PC-9 (cell line): ENCODE measurements around the gene TBX22. TPM values are rescaled to one million over a fixed set of nuclear protein-coding genes. Genes with fewer than 3 reads are reported as not detected.
"Not testable (repeated sequence)": the region's sequence is repeated elsewhere in the genome, so short reads cannot be mapped to it uniquely, and the experiment has no call there.

Source experiments
- BruUV-seq: library from RNA; stranded (reverse); fragments of 400-500 nt; replicated peaks from 2 replicates; lab custom pipeline; 2021; lab: Mats Ljungman, UMichigan
- CTCF ChIA-PET: fragments of 300-600 bp; sonication (Branson Sonifier 250); formaldehyde crosslinking; loops from one replicate; lab custom pipeline; 2022; ENCODE audit warnings: antibody characterized with exemption; lab: Charles Lee
- POLR2A ChIA-PET: fragments of 300-600 bp; sonication (Branson Sonifier 250); formaldehyde crosslinking; loops from one replicate; lab custom pipeline; 2022; ENCODE audit warnings: antibody characterized with exemption; ENCODE audit not compliant: unreplicated experiment; lab: Charles Lee
- DNase-seq, 2 experiments: peaks; one replicate each; pipeline versions ENCODE4 v3.0.0 to v3.0.0-alpha.2; 2015 to 2022; ENCODE audit warnings: mixed read lengths in 1 of 2
- H2AFZ ChIP-seq: fragments of 200-600 bp; sonication (generic); 2 replicates; pipeline ENCODE4 v1.8.1; 2017; ENCODE audit warnings: antibody characterized with exemption
- H3F3A ChIP-seq: fragments of 200-600 bp; sonication (generic); 2 replicates; pipeline ENCODE4 v1.8.1; 2017; ENCODE audit warnings: antibody characterized with exemption, mild to moderate bottlenecking, low read depth; ENCODE audit not compliant: insufficient read depth
- H3K27ac ChIP-seq: fragments of 200-600 bp; sonication (generic); 2 replicates; pipeline ENCODE4 v1.6.1; 2016; ENCODE audit warnings: mixed run types
- H3K27me3 ChIP-seq: fragments of 200-600 bp; sonication (generic); 2 replicates; pipeline ENCODE4 v1.6.1; 2016; ENCODE audit warnings: low read depth, mixed run types; ENCODE audit not compliant: insufficient read depth
- H3K36me3 ChIP-seq: fragments of 200-600 bp; sonication (generic); 2 replicates; pipeline ENCODE4 v1.6.1; 2016; ENCODE audit warnings: low read depth, mixed run types
- H3K4me1 ChIP-seq: fragments of 200-600 bp; sonication (generic); replicated peaks from 2 replicates; pipeline ENCODE4 v1.6.1; 2016; ENCODE audit warnings: mixed run types; ENCODE audit not compliant: insufficient read depth
- H3K4me2 ChIP-seq: fragments of 200-600 bp; sonication (generic); 2 replicates; pipeline ENCODE4 v1.6.1; 2017; ENCODE audit warnings: mixed run types
- H3K4me3 ChIP-seq: fragments of 200-600 bp; sonication (generic); 2 replicates; pipeline ENCODE4 v1.6.1; 2016; ENCODE audit warnings: mixed run types
- H3K79me2 ChIP-seq: fragments of 200-600 bp; sonication (generic); 2 replicates; pipeline ENCODE4 v1.6.1; 2017; ENCODE audit warnings: low read depth, mixed run types
- H3K9me2 ChIP-seq: fragments of 200-600 bp; sonication (generic); 2 replicates; pipeline ENCODE4 v1.8.1; 2017; ENCODE audit warnings: mild to moderate bottlenecking; ENCODE audit not compliant: insufficient read depth
- H3K9me3 ChIP-seq: fragments of 200-600 bp; sonication (generic); 2 replicates; pipeline ENCODE4 v1.8.1; 2016; ENCODE audit warnings: low read depth; ENCODE audit not compliant: insufficient read depth
- H4K20me1 ChIP-seq: fragments of 200-600 bp; sonication (generic); 2 replicates; pipeline ENCODE4 v1.8.1; 2017; ENCODE audit not compliant: insufficient read depth
- CTCF ChIP-seq: fragments of 200-600 bp; sonication (generic); conservative IDR thresholded peaks from 2 replicates; pipeline ENCODE4 v1.6.1; 2017; ENCODE audit warnings: mixed run types, antibody characterized with exemption, mild to moderate bottlenecking, moderate library complexity
- EZH2 ChIP-seq: fragments of 200-600 bp; sonication (generic); IDR thresholded peaks from 2 replicates; pipeline ENCODE4 v1.8.0; 2017; ENCODE audit warnings: antibody characterized with exemption, low read depth
- intact Hi-C: fragments of 100-400 bp; cut with micrococcal nuclease; formaldehyde crosslinking; loops from one replicate; pipeline ENCODE4 v1.10.0; 2022; ENCODE audit not compliant: unreplicated experiment
- total RNA-seq: library from RNA; stranded (reverse); gene quantifications from 2 replicates; pipeline ENCODE4 v1.2.3, GENCODE V29; 2021

TBX22 gene
- total RNA-seq, 1 experiment from 2014 or later, result not detected

GRCh38 chrX:80022363-80023031, 7.9 kb downstream of the TBX22 start:
- no TSS peak for BruUV-seq
- POLR2A ChIA-PET, result no interaction called here

GRCh38 chrX:80026116-80026515, 11.6 kb downstream of the TBX22 start:
- Histone ChIP-seq H3K4me2 (no peak overlapping the region), H3F3A (no peaks in the 10 kb centered on the region), H3K36me3 (no peaks in the 10 kb centered on the region), H4K20me1 (no peaks in the 10 kb centered on the region), H3K27ac (no peak overlapping the region), H3K9me3 (no peaks in the 10 kb centered on the region), H2AFZ (no peak overlapping the region), H3K79me2 (no peaks in the 10 kb centered on the region), H3K4me1 (no peaks in the 10 kb centered on the region), H3K27me3 (0 out of 2 replicates have a peak, but pooled peaks cover 3% of the 10 kb centered on the region), H3K9me2 (no peaks in the 10 kb centered on the region), H3K4me3 (no peak overlapping the region)
- TF ChIP-seq CTCF (no peak), EZH2 (no peak)
- intact Hi-C loops, result no loop called here
- no TSS peak for BruUV-seq
- no peak for DNase-seq
- ChIA-PET CTCF (no interaction called here), POLR2A (no interaction called here)

More at GRCh38 chrX:80022363-80023031, 7.9 kb downstream of the TBX22 start:
- CTCF ChIA-PET, result no interaction called here
- no peak for DNase-seq
- intact Hi-C loops, result no loop called here
- H3K9me2 ChIP-seq, result no peaks in the 10 kb centered on the region
- no peaks in the 10 kb centered on the region for H3K79me2 ChIP-seq
- no peak overlapping the region for H3K4me3 ChIP-seq
- no peaks in the 10 kb centered on the region for H3K9me3 ChIP-seq
- TF ChIP-seq CTCF (no peak), EZH2 (no peak)
- no peaks in the 10 kb centered on the region for H3F3A ChIP-seq
- H3K27ac ChIP-seq, result no peak overlapping the region
- H3K4me1 ChIP-seq, result no peaks in the 10 kb centered on the region
- no peaks in the 10 kb centered on the region for H4K20me1 ChIP-seq
- H2AFZ ChIP-seq, result no peak overlapping the region
- 0 out of 2 replicates have a peak, but pooled peaks cover 3% of the 10 kb centered on the region for H3K27me3 ChIP-seq
- H3K36me3 ChIP-seq, result no peaks in the 10 kb centered on the region
- no peak overlapping the region for H3K4me2 ChIP-seq

GRCh38 chrX:80066156-80066555, 51.6 kb downstream of the TBX22 start:
- H3K9me2 ChIP-seq, H3K27ac ChIP-seq, H3K36me3 ChIP-seq, BruUV-seq, H3K79me2 ChIP-seq, H3K4me2 ChIP-seq, intact Hi-C loops, H2AFZ ChIP-seq, H3K27me3 ChIP-seq, H3K9me3 ChIP-seq, POLR2A ChIA-PET, H3F3A ChIP-seq, H3K4me1 ChIP-seq, CTCF ChIA-PET, H4K20me1 ChIP-seq, DNase-seq, H3K4me3 ChIP-seq: not testable (repeated sequence)

GRCh38 chrX:80075625-80076024, 61.1 kb downstream of the TBX22 start:
- H3K36me3 ChIP-seq, H3K9me3 ChIP-seq, H3K27me3 ChIP-seq, H4K20me1 ChIP-seq, POLR2A ChIA-PET, DNase-seq, H3K4me2 ChIP-seq, intact Hi-C loops, CTCF ChIA-PET, H3F3A ChIP-seq, H3K79me2 ChIP-seq, H3K4me1 ChIP-seq, H3K4me3 ChIP-seq, BruUV-seq, H2AFZ ChIP-seq, H3K9me2 ChIP-seq, H3K27ac ChIP-seq: not testable (repeated sequence)
